Osteoblast (primary cell): Measurements from ENCODE around the gene TNIP2. TPM values are rescaled to one million over a fixed set of nuclear protein-coding genes. Genes with fewer than 3 reads are reported as not detected.

Experiments
- DNase-seq: peaks from one replicate; pipeline ENCODE4 v3.0.0; 2011; ENCODE audit warnings: low spot score, mixed read lengths; ENCODE audit not compliant: insufficient read length; ENCODE audit errors: missing footprints
- H2AFZ ChIP-seq: 2 replicates; pipeline ENCODE4 v1.6.0; 2011; ENCODE audit warnings: mild to moderate bottlenecking, low read length
- H3K27ac ChIP-seq: 2 replicates; pipeline ENCODE4 v1.5.1; 2011; ENCODE audit warnings: mild to moderate bottlenecking, low read depth, low read length, moderate library complexity
- H3K27me3 ChIP-seq: 2 replicates; pipeline ENCODE4 v1.6.0; 2012; ENCODE audit warnings: mild to moderate bottlenecking, control low read depth, inconsistent platforms, low read length, moderate library complexity; ENCODE audit not compliant: insufficient read depth
- H3K36me3 ChIP-seq: 2 replicates; pipeline ENCODE4 v1.5.1; 2011; ENCODE audit warnings: mild to moderate bottlenecking, low read length, control low read depth, moderate library complexity; ENCODE audit not compliant: insufficient read depth
- H3K4me1 ChIP-seq: 2 replicates; pipeline ENCODE4 v1.5.1; 2011; ENCODE audit warnings: mild to moderate bottlenecking, low read length, control low read depth, moderate library complexity; ENCODE audit not compliant: insufficient read depth
- H3K4me2 ChIP-seq: 2 replicates; pipeline ENCODE4 v1.6.0; 2011; ENCODE audit warnings: mild to moderate bottlenecking, low read length; ENCODE audit not compliant: insufficient read depth
- H3K4me3 ChIP-seq: fragments of 200-600 bp; sonication (generic); 3 replicates; pipeline ENCODE4 v1.5.1; 2012; ENCODE audit warnings: mild to moderate bottlenecking, low read length, inconsistent platforms; ENCODE audit not compliant: insufficient read depth
- H3K79me2 ChIP-seq: 2 replicates; pipeline ENCODE4 v1.6.0; 2012; ENCODE audit warnings: mild to moderate bottlenecking, low read length, control low read depth, inconsistent platforms; ENCODE audit not compliant: insufficient read depth
- H3K9me3 ChIP-seq: 2 replicates; pipeline ENCODE4 v1.5.1; 2011; ENCODE audit warnings: low read depth, low read length, control low read depth
- H4K20me1 ChIP-seq: 2 replicates; pipeline ENCODE4 v1.6.0; 2012; ENCODE audit warnings: mild to moderate bottlenecking, low read length, control low read depth; ENCODE audit not compliant: insufficient read depth
- total RNA-seq: library from RNA; depleted of rRNA; stranded (reverse); fragments of >200 nt; gene quantifications from 2 replicates; pipeline ENCODE4 v1.2.3, GENCODE V29; 2012
- TF ChIP-seq, protein P1 (sequence below): IDR thresholded peaks from 2 replicates; pipeline ENCODE4 v1.5.1; 2011; ENCODE audit warnings: mild to moderate bottlenecking, low read depth, low read length, moderate library complexity; ENCODE audit errors: extremely low read depth

The TNIP2 gene
- total RNA-seq, 1 donor, result 44.9 TPM

DNA sequence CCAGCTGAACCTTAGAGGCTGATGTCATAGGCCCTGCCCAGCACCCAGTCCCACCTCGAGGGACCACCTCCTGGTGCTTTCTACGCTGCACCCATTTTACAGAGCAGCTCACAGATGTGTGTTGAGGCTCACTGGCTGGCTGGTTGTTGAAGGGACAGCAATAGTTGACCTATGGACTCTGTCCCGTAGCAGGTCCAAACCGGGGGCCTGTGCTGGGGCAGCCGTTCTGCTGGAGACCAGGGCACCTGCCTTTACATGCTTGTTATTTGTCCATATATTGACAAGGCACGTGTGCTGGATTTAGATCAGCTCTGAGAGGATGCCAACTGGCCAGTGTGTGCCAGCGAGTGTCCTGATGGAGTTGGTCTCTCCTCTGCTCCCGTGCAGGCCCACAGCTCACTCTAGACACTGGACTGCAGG is 58.1 kb downstream of the TNIP2 start:
- no peak overlapping the region for H2AFZ ChIP-seq
- no peaks in the 10 kb centered on the region for H3K4me1 ChIP-seq
- TF ChIP-seq, protein P1, sequence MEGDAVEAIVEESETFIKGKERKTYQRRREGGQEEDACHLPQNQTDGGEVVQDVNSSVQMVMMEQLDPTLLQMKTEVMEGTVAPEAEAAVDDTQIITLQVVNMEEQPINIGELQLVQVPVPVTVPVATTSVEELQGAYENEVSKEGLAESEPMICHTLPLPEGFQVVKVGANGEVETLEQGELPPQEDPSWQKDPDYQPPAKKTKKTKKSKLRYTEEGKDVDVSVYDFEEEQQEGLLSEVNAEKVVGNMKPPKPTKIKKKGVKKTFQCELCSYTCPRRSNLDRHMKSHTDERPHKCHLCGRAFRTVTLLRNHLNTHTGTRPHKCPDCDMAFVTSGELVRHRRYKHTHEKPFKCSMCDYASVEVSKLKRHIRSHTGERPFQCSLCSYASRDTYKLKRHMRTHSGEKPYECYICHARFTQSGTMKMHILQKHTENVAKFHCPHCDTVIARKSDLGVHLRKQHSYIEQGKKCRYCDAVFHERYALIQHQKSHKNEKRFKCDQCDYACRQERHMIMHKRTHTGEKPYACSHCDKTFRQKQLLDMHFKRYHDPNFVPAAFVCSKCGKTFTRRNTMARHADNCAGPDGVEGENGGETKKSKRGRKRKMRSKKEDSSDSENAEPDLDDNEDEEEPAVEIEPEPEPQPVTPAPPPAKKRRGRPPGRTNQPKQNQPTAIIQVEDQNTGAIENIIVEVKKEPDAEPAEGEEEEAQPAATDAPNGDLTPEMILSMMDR, result no peak
- H3K27ac ChIP-seq, result no peak overlapping the region
- no peak overlapping the region for H3K4me3 ChIP-seq
- no peaks in the 10 kb centered on the region for H3K9me3 ChIP-seq
- H3K36me3 ChIP-seq, result peaks cover 94% of the 10 kb centered on the region
- DNase-seq, result no peak
- peaks cover 9% of the 10 kb centered on the region for H4K20me1 ChIP-seq
- H3K27me3 ChIP-seq, result no peaks in the 10 kb centered on the region
- H3K79me2 ChIP-seq, result peaks cover 4% of the 10 kb centered on the region
- H3K4me2 ChIP-seq, result no peak overlapping the region

DNA sequence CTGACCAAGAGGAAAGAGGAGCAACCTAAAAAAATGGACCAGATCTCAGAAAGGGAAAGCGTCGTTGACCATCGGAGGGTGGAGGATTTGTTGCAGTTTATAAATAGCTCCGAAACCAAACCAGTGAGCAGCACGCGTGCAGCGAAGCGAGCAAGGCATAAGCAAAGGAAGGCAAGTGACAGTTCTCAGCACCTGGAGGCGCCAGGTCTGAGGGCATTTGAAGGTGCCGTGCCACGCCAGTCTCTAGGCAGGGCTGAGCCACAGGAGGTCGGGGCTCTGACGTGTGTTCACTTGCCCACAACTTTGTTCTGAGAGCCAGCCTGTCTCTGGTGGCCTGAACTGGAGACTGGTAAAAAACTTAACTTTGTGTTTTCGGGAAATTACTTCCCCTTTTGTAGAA is 59.7 kb downstream of the TNIP2 start:
- H2AFZ ChIP-seq, result no peak overlapping the region
- no peak overlapping the region for H3K4me3 ChIP-seq
- peaks cover 2% of the 10 kb centered on the region for H3K79me2 ChIP-seq
- H3K27me3 ChIP-seq, result no peaks in the 10 kb centered on the region
- DNase-seq, result no peak
- H3K9me3 ChIP-seq, result no peaks in the 10 kb centered on the region
- H3K4me2 ChIP-seq, result no peak overlapping the region
- H4K20me1 ChIP-seq, result peaks cover 9% of the 10 kb centered on the region
- TF ChIP-seq, protein P1, result no peak
- H3K27ac ChIP-seq, result no peak overlapping the region
- no peaks in the 10 kb centered on the region for H3K4me1 ChIP-seq
- H3K36me3 ChIP-seq, result peaks cover 91% of the 10 kb centered on the region

DNA sequence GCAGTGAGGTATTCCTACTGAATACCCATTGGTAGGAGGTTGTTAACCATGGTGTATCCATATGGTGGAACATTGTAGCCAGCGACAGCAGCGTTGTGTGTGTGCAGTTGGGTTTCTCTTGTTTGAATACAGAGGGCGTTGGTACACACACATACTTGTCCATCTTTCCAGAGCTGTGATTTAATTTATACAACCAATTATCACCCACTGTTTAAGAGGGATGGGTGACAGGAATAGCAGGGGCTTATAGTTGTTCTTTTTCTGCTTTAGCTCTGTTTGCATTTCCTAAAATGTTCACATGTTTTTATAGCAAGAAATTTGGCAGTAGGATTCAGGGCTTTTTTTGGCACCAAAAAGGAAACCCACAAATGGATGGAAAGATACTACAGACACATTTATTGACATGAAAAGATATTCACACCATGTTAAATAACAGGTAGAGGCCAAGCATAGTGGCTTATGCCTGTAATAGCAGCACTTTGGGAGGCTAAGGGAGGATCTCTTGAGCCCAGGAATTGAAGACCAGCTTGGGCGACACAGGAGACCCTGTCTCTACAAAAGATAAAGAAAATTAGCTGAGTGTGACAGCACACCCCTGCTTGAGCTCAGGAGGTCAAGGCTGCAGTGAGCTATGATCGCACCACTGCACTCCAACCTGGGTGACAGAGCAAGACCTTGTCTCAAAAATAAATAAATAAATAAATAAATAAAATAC is 60.6 kb downstream of the TNIP2 start:
- no peak for DNase-seq
- TF ChIP-seq, protein P1, result no peak
- Histone ChIP-seq H3K4me3 (no peak overlapping the region), H3K27ac (no peak overlapping the region), H2AFZ (no peak overlapping the region), H3K4me2 (no peak overlapping the region), H4K20me1 (peaks cover 9% of the 10 kb centered on the region), H3K4me1 (no peaks in the 10 kb centered on the region), H3K79me2 (peaks cover 4% of the 10 kb centered on the region), H3K36me3 (peaks cover 91% of the 10 kb centered on the region), H3K27me3 (no peaks in the 10 kb centered on the region), H3K9me3 (no peaks in the 10 kb centered on the region)

DNA sequence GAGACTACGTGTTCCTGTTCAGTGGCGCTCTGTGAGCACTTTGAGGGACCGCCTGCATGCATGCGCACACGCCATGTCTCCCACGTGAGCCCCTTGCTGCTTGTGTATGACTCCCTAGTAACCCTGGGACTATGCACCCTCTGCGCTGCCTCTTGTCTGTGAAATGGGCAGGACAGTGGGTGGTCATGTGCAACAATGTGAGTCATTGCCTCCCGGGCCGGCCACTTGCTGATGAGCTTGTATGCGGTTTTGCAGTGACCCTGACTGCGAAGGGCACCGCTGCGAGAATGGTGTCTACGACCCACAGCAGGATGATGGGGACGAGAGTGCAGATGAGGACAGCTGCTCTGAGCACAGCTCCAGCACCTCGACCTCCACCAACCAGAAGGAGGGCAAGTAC is 61.4 kb downstream of the TNIP2 start:
- H3K36me3 ChIP-seq, result peaks cover 89% of the 10 kb centered on the region
- no peak overlapping the region for H3K4me3 ChIP-seq
- H3K27me3 ChIP-seq, result no peaks in the 10 kb centered on the region
- TF ChIP-seq, protein P1, result no peak
- no peak for DNase-seq
- no peaks in the 10 kb centered on the region for H3K4me1 ChIP-seq
- no peaks in the 10 kb centered on the region for H3K9me3 ChIP-seq
- peaks cover 7% of the 10 kb centered on the region for H3K79me2 ChIP-seq
- peaks cover 9% of the 10 kb centered on the region for H4K20me1 ChIP-seq
- no peak overlapping the region for H3K27ac ChIP-seq
- no peak overlapping the region for H2AFZ ChIP-seq
- H3K4me2 ChIP-seq, result no peak overlapping the region
